Measurements from ENCODE around the gene PRKCA.

GRCh38 chr17:66540131-66540781, 237.8 kb downstream of the PRKCA start:
- TF ChIP-seq CTCF (conservative IDR thresholded peaks at IDR 0.05; ENCODE audit: low read length) (no peak), EZH2phosphoT487 (IDR thresholded peaks at IDR 0.05; ENCODE audit: borderline replicate concordance) (no peak)
